Neural cell (in vitro differentiated cells): ENCODE measurements around the gene NUB1. TPM values are rescaled to one million over a fixed set of nuclear protein-coding genes. Genes with fewer than 3 reads are reported as not detected.

Experiments
- H2AFZ ChIP-seq: fragments of 200-600, 300-800 bp; sonication (generic), shearing (Covaris generic); 2 replicates; pipeline ENCODE4 v1.6.0; 2014; ENCODE audit warnings: low read depth, mild to moderate bottlenecking, antibody characterized with exemption, low read length, moderate library complexity
- H3F3A ChIP-seq: fragments of 200-600 bp; shearing (Covaris generic); 2 replicates; pipeline ENCODE4 v1.6.1; 2016; ENCODE audit warnings: mild to moderate bottlenecking, moderate library complexity, mixed read lengths, antibody characterized with exemption, low read length; ENCODE audit not compliant: insufficient read depth, poor library complexity, severe bottlenecking
- H3K27ac ChIP-seq: fragments of 200-600, 300-800 bp; sonication (generic), shearing (Covaris generic); 2 replicates; pipeline ENCODE4 v1.5.1; 2014; ENCODE audit warnings: mild to moderate bottlenecking, low read length, moderate library complexity
- H3K27me3 ChIP-seq: fragments of 300-800, 200-600 bp; sonication (generic), shearing (Covaris generic); 2 replicates; pipeline ENCODE4 v1.6.0; 2014; ENCODE audit warnings: mild to moderate bottlenecking, low read depth, low read length, moderate library complexity; ENCODE audit not compliant: insufficient read depth
- H3K36me3 ChIP-seq: fragments of 300-800, 200-600 bp; sonication (generic), shearing (Covaris generic); 2 replicates; pipeline ENCODE4 v1.5.1; 2014; ENCODE audit warnings: mild to moderate bottlenecking, antibody characterized with exemption, low read length, moderate library complexity; ENCODE audit not compliant: insufficient read depth
- H3K4me2 ChIP-seq: fragments of 300-800, 200-600 bp; sonication (generic), shearing (Covaris generic); 2 replicates; pipeline ENCODE4 v1.6.0; 2014; ENCODE audit warnings: mild to moderate bottlenecking, low read length
- H3K4me3 ChIP-seq: fragments of 300-800, 200-600 bp; sonication (generic), shearing (Covaris generic); 2 replicates; pipeline ENCODE4 v1.5.1; 2014; ENCODE audit warnings: mild to moderate bottlenecking, low read length, moderate library complexity
- H3K79me2 ChIP-seq: fragments of 200-600 bp; shearing (Covaris generic); replicated peaks from 2 replicates; pipeline ENCODE4 v1.6.0; 2014; ENCODE audit warnings: mild to moderate bottlenecking, low read length, moderate library complexity; ENCODE audit not compliant: insufficient read depth
- H3K9ac ChIP-seq: fragments of 300-800, 200-600 bp; sonication (generic), shearing (Covaris generic); 2 replicates; pipeline ENCODE4 v1.6.1; 2016; ENCODE audit warnings: mild to moderate bottlenecking, low read length, mixed read lengths
- H3K9me2 ChIP-seq: fragments of 200-600 bp; shearing (Covaris generic); 2 replicates; pipeline ENCODE4 v1.6.1; 2016; ENCODE audit warnings: mild to moderate bottlenecking, low read length, mixed read lengths; ENCODE audit not compliant: insufficient read depth
- H3K9me3 ChIP-seq: fragments of 200-600, 300-800 bp; sonication (generic), shearing (Covaris generic); 2 replicates; pipeline ENCODE4 v1.6.1; 2016; ENCODE audit warnings: mild to moderate bottlenecking, mixed run types, low read length, moderate library complexity, mixed read lengths
- H4K20me1 ChIP-seq: fragments of 200-600 bp; shearing (Covaris generic); 2 replicates; pipeline ENCODE4 v1.6.1; 2016; ENCODE audit warnings: mild to moderate bottlenecking, mixed run types; ENCODE audit not compliant: insufficient read depth
- EP300 ChIP-seq: fragments of 450-650 bp; conservative IDR thresholded peaks from 2 replicates; pipeline ENCODE4 v1.6.1; 2014; ENCODE audit warnings: antibody characterized with exemption, mild to moderate bottlenecking, moderate library complexity; ENCODE audit not compliant: poor library complexity, severe bottlenecking
- EZH2 ChIP-seq: fragments of 200-600, 300-800 bp; shearing (Covaris generic), sonication (generic); IDR thresholded peaks from 2 replicates; pipeline ENCODE4 v1.6.1; 2014; ENCODE audit warnings: antibody characterized with exemption, low read length, borderline replicate concordance, mild to moderate bottlenecking; ENCODE audit not compliant: insufficient read depth, poor library complexity, severe bottlenecking
- MXI1 ChIP-seq: fragments of 450-650 bp; conservative IDR thresholded peaks from 2 replicates; pipeline ENCODE4 v1.6.1; 2014; ENCODE audit warnings: antibody characterized with exemption, mild to moderate bottlenecking; ENCODE audit not compliant: poor library complexity, severe bottlenecking
- POLR2AphosphoS5 ChIP-seq: IDR thresholded peaks from 2 replicates; pipeline ENCODE4 v1.6.1; 2012
- RAD21 ChIP-seq: fragments of 450-650 bp; conservative IDR thresholded peaks from 2 replicates; pipeline ENCODE4 v1.6.1; 2014; ENCODE audit warnings: antibody characterized with exemption, mild to moderate bottlenecking, moderate library complexity
- SMC3 ChIP-seq: fragments of 450-650 bp; conservative IDR thresholded peaks from 2 replicates; pipeline ENCODE4 v1.6.1; 2014; ENCODE audit warnings: antibody characterized with exemption, mild to moderate bottlenecking, moderate library complexity; ENCODE audit not compliant: poor library complexity
- TAF1 ChIP-seq: IDR thresholded peaks from 2 replicates; pipeline ENCODE4 v1.6.1; 2012; ENCODE audit warnings: low read depth
- polyA plus RNA-seq: library from polyadenylated mRNA; depleted of rRNA; stranded (reverse); fragments of >200 nt; gene quantifications from 2 replicates; pipeline ENCODE4 v1.2.3, GENCODE V29; 2014
- TF ChIP-seq, protein P1 (sequence below): fragments of 450-650 bp; IDR thresholded peaks from 2 replicates; pipeline ENCODE4 v1.5.1; 2014; ENCODE audit warnings: antibody characterized with exemption, mild to moderate bottlenecking, moderate library complexity; ENCODE audit not compliant: poor library complexity, severe bottlenecking
- TF ChIP-seq, protein P2 (sequence below): IDR thresholded peaks from 2 replicates; pipeline ENCODE4 v1.6.1; 2012; ENCODE audit warnings: borderline replicate concordance

Gene NUB1
- polyA plus RNA-seq, 1 donor from 2014 or later = 48.4 TPM

GRCh38 chr7:151361193-151361959 lies 19.8 kb downstream of the NUB1 start:
- no peak overlapping the region for H2AFZ ChIP-seq
- no peaks in the 10 kb centered on the region for H3K79me2 ChIP-seq
- TF ChIP-seq TAF1 = no peak
- no peak for TF ChIP-seq SMC3
- TF ChIP-seq EZH2 = no peak
- TF ChIP-seq EP300 = no peak
- TF ChIP-seq, protein P1, sequence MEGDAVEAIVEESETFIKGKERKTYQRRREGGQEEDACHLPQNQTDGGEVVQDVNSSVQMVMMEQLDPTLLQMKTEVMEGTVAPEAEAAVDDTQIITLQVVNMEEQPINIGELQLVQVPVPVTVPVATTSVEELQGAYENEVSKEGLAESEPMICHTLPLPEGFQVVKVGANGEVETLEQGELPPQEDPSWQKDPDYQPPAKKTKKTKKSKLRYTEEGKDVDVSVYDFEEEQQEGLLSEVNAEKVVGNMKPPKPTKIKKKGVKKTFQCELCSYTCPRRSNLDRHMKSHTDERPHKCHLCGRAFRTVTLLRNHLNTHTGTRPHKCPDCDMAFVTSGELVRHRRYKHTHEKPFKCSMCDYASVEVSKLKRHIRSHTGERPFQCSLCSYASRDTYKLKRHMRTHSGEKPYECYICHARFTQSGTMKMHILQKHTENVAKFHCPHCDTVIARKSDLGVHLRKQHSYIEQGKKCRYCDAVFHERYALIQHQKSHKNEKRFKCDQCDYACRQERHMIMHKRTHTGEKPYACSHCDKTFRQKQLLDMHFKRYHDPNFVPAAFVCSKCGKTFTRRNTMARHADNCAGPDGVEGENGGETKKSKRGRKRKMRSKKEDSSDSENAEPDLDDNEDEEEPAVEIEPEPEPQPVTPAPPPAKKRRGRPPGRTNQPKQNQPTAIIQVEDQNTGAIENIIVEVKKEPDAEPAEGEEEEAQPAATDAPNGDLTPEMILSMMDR = no peak
- TF ChIP-seq POLR2AphosphoS5 = no peak
- TF ChIP-seq, protein P2, sequence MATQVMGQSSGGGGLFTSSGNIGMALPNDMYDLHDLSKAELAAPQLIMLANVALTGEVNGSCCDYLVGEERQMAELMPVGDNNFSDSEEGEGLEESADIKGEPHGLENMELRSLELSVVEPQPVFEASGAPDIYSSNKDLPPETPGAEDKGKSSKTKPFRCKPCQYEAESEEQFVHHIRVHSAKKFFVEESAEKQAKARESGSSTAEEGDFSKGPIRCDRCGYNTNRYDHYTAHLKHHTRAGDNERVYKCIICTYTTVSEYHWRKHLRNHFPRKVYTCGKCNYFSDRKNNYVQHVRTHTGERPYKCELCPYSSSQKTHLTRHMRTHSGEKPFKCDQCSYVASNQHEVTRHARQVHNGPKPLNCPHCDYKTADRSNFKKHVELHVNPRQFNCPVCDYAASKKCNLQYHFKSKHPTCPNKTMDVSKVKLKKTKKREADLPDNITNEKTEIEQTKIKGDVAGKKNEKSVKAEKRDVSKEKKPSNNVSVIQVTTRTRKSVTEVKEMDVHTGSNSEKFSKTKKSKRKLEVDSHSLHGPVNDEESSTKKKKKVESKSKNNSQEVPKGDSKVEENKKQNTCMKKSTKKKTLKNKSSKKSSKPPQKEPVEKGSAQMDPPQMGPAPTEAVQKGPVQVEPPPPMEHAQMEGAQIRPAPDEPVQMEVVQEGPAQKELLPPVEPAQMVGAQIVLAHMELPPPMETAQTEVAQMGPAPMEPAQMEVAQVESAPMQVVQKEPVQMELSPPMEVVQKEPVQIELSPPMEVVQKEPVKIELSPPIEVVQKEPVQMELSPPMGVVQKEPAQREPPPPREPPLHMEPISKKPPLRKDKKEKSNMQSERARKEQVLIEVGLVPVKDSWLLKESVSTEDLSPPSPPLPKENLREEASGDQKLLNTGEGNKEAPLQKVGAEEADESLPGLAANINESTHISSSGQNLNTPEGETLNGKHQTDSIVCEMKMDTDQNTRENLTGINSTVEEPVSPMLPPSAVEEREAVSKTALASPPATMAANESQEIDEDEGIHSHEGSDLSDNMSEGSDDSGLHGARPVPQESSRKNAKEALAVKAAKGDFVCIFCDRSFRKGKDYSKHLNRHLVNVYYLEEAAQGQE = no peak
- TF ChIP-seq MXI1 = no peak
- no peak for TF ChIP-seq RAD21
- H3F3A ChIP-seq = no peaks in the 10 kb centered on the region
- H3K36me3 ChIP-seq = no peaks in the 10 kb centered on the region
- H3K9me2 ChIP-seq = no peaks in the 10 kb centered on the region
- no peaks in the 10 kb centered on the region for H3K27me3 ChIP-seq
- no peak overlapping the region for H3K4me3 ChIP-seq
- no peaks in the 10 kb centered on the region for H4K20me1 ChIP-seq
- no peak overlapping the region for H3K4me2 ChIP-seq
- no peak overlapping the region for H3K27ac ChIP-seq
- H3K9ac ChIP-seq = no peak overlapping the region
- no peaks in the 10 kb centered on the region for H3K9me3 ChIP-seq

DNA sequence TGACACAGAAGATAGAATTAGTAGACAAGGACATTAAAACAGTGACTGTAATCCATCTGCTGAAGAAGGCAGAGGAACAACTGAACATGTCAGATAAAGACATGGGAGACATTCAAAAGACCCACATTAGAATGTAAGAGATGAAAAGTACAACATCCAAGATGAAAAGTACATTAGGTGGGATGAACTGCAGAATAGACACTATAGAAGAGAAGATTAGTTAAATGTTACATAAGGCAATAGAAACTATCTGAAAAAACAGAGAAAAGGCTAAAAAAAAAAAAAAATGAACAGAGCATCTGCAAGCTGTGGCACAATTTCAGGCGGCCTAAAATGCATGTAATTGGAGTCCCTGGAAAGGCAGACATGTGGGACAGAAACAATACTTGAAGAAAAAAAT lies 21.6 kb downstream of the NUB1 start:
- Histone ChIP-seq H3K4me2 (no peak overlapping the region), H3K27me3 (no peaks in the 10 kb centered on the region), H3K36me3 (no peaks in the 10 kb centered on the region), H3F3A (no peaks in the 10 kb centered on the region), H3K79me2 (no peaks in the 10 kb centered on the region), H4K20me1 (no peaks in the 10 kb centered on the region), H3K9me2 (no peaks in the 10 kb centered on the region), H3K4me3 (no peak overlapping the region), H2AFZ (no peak overlapping the region), H3K9ac (no peak overlapping the region), H3K27ac (no peak overlapping the region), H3K9me3 (no peaks in the 10 kb centered on the region)
- TF ChIP-seq, protein P1 = no peak
- TF ChIP-seq TAF1 = no peak
- no peak for TF ChIP-seq EP300
- TF ChIP-seq, protein P2 = no peak
- TF ChIP-seq SMC3 = no peak
- no peak for TF ChIP-seq RAD21
